Memory B cell (primary cell): ENCODE measurements around the gene PARD3B.

Experiments used
- ATAC-seq: fragments of 150-1000 bp; cut with Tn5 transposase; 2 replicates; pipeline ENCODE4 v1.10.0; 2021; ENCODE audit warnings: low read depth, mild to moderate bottlenecking, moderate library complexity
- DNase-seq, 2 donors: peaks; one replicate each; pipeline ENCODE4 v3.0.0; 2022; ENCODE audit warnings: low spot score in 2 of 2
- H3K27ac Mint-ChIP-seq: one replicate; pipeline ENCODE4 v1.8.0; 2022; ENCODE audit warnings: mild to moderate bottlenecking, moderate library complexity, mixed read lengths
- H3K27me3 Mint-ChIP-seq: one replicate; pipeline ENCODE4 v1.8.0; 2022; ENCODE audit warnings: mixed read lengths
- H3K36me3 Mint-ChIP-seq: one replicate; pipeline ENCODE4 v1.8.0; 2022; ENCODE audit warnings: mild to moderate bottlenecking, mixed read lengths
- H3K4me1 Mint-ChIP-seq: one replicate; pipeline ENCODE4 v1.8.0; 2022; ENCODE audit warnings: mixed read lengths
- H3K4me3 Mint-ChIP-seq: one replicate; pipeline ENCODE4 v1.8.0; 2022; ENCODE audit warnings: mild to moderate bottlenecking, moderate library complexity, mixed read lengths
- H3K9me3 Mint-ChIP-seq: one replicate; pipeline ENCODE4 v1.8.0; 2022; ENCODE audit warnings: mixed read lengths

The PARD3B gene

DNA sequence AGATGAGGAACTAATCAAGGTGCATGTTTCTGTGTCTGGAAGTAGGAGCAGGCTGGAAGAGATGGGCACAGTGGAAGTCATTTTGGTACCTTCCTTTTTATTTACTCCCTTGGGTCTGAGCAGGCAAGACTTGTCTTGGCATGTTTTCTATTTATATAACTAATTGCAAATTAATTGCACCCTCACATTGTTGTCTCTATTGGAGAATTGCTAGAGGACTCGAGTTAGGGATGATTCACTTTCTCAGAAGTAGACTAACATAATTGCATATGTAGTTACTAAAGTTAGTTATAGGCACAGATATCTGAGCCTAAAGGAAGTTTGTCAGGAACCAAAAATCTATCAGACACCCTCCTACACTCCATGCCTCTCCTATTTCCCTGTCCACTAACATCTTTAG is 1044.2 kb downstream of the PARD3B start:
- Mint-ChIP-seq H3K4me1 (no peaks in the 10 kb centered on the region), H3K36me3 (no peaks in the 10 kb centered on the region), H3K27me3 (peaks cover 6% of the 10 kb centered on the region), H3K27ac (no peak overlapping the region), H3K9me3 (no peaks in the 10 kb centered on the region), H3K4me3 (no peak overlapping the region)
- no peak for ATAC-seq
- no peak for DNase-seq

DNA sequence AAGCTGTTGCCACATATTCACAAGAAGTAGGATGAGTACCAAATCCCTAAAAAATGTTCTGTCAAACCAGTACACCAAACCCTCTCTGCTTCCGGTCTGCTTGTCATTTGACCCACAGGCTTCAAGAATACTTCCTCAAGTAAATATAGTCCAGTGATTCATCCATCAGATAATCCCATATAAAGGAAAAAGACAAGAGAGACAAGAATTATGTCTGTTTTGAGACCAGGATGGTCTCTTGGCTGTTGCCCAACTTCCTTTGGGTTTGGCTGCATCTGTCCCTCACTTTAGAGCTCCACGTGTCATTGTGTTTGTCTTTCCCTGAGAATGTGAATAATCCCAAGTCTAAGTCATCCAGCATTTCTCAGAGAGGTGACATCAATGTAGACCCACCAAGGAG is 1045.5 kb downstream of the PARD3B start:
- no peak for ATAC-seq
- Mint-ChIP-seq H3K4me1 (no peaks in the 10 kb centered on the region), H3K36me3 (no peaks in the 10 kb centered on the region), H3K27me3 (peaks cover 6% of the 10 kb centered on the region), H3K27ac (no peak overlapping the region), H3K9me3 (no peaks in the 10 kb centered on the region), H3K4me3 (no peak overlapping the region)
- no peak for DNase-seq

DNA sequence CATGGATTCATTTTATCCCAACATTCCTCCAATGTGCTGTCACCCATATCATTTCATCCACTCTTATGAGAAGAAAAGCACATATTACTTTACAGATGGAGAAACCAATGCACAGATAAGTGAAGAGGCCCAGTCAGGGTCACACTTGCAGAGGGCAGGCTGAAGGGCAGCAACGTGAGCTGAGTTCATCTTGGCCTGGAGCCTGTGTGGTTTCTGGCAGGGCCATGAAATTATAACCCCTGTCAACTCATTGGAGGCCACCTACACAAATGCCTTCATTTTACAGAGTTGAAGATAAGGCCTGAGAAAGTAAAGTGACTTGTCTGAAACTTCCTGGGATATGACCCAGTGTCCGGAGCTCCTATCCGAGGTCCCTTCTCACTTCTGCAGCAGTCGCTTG is 1048.6 kb downstream of the PARD3B start:
- no peak overlapping the region for H3K27ac Mint-ChIP-seq
- H3K4me3 Mint-ChIP-seq, result no peak overlapping the region
- peaks cover 6% of the 10 kb centered on the region for H3K27me3 Mint-ChIP-seq
- DNase-seq (no peak), ATAC-seq (no peak)
- no peaks in the 10 kb centered on the region for H3K9me3 Mint-ChIP-seq
- no peaks in the 10 kb centered on the region for H3K4me1 Mint-ChIP-seq
- no peaks in the 10 kb centered on the region for H3K36me3 Mint-ChIP-seq

DNA sequence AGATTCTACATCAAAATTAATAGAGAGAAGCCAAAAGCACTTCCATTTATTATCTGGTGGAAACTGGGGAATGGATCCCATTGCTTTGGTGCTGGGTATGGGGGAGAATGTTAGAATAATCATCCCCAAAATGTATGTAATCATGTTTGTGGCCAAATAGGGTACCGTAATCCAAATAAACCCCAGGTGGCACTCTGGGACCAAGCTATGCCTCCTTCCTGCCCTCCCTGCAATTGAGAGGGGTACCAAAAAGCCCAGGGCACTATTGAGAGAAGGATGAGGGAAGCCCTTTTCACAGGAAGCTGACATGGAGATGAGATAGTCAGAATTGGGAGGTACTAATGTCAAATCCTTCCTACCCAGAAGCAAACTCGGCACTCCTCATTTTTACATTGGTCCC is 1051.3 kb downstream of the PARD3B start:
- Mint-ChIP-seq H3K27ac (no peak overlapping the region), H3K4me1 (no peaks in the 10 kb centered on the region), H3K36me3 (no peaks in the 10 kb centered on the region), H3K9me3 (no peaks in the 10 kb centered on the region), H3K27me3 (peaks cover 3% of the 10 kb centered on the region), H3K4me3 (no peak overlapping the region)
- no peak for DNase-seq
- ATAC-seq, result no peak

DNA sequence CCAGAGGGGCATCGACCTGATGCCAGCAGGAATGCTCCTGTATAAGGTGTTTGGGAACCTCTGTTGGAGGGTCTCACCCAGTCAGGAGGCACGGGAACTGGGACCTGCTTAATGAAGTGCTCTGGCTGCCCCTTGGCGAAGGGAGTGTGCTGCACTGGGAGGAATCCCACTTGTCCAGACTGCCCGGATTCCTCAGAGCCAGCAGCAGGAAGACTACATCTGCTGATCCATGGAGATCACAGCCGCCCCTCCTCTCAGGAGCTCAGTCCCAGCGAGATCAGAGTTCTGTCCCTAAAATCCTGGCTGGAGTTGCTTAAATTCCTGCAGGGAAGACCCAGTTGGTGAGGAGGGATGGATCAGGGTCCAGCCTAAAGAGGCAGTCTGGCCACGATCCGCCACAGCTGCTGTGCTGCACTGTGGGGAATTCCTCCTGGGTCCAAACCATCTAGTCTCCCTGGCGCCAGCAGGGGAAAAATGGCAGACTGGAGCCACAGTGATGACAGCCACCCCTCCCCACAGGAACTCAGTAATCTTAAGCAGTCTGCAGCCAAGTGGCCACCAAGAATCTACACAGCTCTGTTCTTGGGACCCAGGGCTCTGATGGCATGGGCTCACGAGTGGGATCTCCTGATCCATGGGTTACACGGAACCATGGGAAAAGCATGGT is 1060.5 kb downstream of the PARD3B start:
- Mint-ChIP-seq H3K27ac (no peak overlapping the region), H3K4me1 (no peaks in the 10 kb centered on the region), H3K9me3 (peaks cover 7% of the 10 kb centered on the region), H3K4me3 (no peak overlapping the region), H3K27me3 (peaks cover 16% of the 10 kb centered on the region), H3K36me3 (no peaks in the 10 kb centered on the region)
- ATAC-seq (no peak), DNase-seq (no peak)

DNA sequence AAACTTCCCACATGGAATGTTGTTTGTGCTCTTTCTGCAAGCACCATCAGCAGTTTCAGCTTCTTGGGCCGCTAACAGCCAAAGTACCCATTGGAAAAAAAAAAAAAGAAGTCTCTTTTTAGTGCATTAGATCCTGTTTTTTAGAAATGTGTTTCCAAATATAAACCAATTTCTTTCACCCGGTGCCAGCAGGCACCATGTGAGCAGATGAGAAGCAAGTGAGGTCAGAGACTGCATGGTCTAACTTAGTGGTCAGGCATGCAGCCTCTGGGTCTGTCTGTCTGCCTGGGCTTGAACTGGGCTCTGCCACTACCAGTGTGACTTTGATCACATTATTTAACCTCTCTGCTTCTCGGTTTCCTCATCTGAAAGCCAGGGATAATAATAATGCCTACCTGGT is 1061.9 kb downstream of the PARD3B start:
- Mint-ChIP-seq H3K4me3 (no peak overlapping the region), H3K27ac (no peak overlapping the region), H3K27me3 (peaks cover 18% of the 10 kb centered on the region), H3K4me1 (no peaks in the 10 kb centered on the region), H3K36me3 (no peaks in the 10 kb centered on the region), H3K9me3 (peaks cover 7% of the 10 kb centered on the region)
- DNase-seq, result no peak
- ATAC-seq, result no peak

DNA sequence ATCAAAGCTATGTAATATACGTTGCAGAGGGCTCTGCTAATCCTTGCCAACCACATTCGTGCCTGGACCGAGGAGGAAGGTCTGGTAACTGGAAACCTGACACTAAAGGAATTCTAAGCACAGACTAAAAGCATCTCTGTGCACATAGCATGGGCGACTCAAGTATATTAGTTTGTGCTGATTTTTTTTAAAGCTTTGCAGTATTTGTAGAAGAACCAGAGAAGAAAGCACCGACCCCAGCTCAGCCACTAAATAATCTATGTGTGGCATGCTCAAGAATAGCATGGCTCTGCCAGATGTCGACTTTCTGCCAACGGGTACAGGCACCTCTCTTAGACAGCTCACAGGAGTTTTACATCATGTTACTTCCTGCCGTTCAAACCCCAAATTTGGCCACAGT is 1063.8 kb downstream of the PARD3B start:
- ATAC-seq, result no peak
- Mint-ChIP-seq H3K4me3 (no peak overlapping the region), H3K4me1 (no peaks in the 10 kb centered on the region)

DNA sequence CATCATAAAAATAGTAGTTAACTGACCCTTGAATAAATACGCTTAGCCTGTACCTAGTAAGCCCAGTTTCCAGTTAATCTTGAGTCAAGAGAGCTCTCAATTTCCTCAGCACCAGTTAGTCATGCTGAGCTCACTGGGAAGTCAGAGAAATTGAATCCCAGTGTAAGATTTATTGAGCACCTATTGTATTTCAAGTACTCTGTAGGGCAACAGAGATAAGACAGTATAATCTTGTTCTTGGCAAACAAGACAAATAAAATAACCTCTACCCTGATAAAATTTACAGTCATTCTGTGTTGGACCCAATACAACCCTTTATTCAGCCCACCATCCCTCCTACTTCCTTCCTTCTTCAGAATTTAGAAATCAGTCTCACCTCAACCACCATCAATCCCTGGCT is 1065.2 kb downstream of the PARD3B start:
- H3K27me3 Mint-ChIP-seq, result peaks cover 16% of the 10 kb centered on the region
- no peak for DNase-seq
- H3K4me1 Mint-ChIP-seq, result no peaks in the 10 kb centered on the region
- ATAC-seq, result no peak
- H3K4me3 Mint-ChIP-seq, result no peak overlapping the region
- no peaks in the 10 kb centered on the region for H3K36me3 Mint-ChIP-seq
- H3K9me3 Mint-ChIP-seq, result no peaks in the 10 kb centered on the region
- H3K27ac Mint-ChIP-seq, result no peak overlapping the region

More for the DNA sequence above, 1063.8 kb downstream of the PARD3B start:
- Mint-ChIP-seq H3K36me3 (no peaks in the 10 kb centered on the region), H3K27ac (no peak overlapping the region), H3K27me3 (peaks cover 20% of the 10 kb centered on the region), H3K9me3 (peaks cover 2% of the 10 kb centered on the region)
- DNase-seq, result no peak

DNA sequence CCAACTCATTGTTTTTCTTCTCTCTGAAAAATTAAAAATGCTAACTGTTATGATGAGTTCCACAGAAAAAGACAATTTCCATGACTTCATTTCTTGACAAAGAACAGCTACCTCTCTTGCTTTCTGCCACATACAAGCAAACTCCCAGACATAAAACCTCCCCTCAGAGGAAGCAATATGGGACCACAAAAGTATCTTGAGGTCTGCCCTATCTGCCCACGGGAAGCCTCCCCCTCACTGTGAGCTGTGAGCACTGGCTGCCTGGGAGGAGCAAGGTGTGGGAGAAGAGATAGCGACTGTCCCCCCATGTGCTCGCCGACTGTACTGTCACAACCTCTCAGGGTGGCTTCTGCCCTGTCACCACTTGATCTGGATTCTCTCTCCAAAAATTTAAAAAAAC is 1067.4 kb downstream of the PARD3B start:
- Mint-ChIP-seq H3K4me3 (no peak overlapping the region), H3K27me3 (peaks cover 17% of the 10 kb centered on the region), H3K36me3 (no peaks in the 10 kb centered on the region), H3K9me3 (no peaks in the 10 kb centered on the region), H3K27ac (no peak overlapping the region), H3K4me1 (no peaks in the 10 kb centered on the region)
- ATAC-seq (no peak), DNase-seq (no peak)

DNA sequence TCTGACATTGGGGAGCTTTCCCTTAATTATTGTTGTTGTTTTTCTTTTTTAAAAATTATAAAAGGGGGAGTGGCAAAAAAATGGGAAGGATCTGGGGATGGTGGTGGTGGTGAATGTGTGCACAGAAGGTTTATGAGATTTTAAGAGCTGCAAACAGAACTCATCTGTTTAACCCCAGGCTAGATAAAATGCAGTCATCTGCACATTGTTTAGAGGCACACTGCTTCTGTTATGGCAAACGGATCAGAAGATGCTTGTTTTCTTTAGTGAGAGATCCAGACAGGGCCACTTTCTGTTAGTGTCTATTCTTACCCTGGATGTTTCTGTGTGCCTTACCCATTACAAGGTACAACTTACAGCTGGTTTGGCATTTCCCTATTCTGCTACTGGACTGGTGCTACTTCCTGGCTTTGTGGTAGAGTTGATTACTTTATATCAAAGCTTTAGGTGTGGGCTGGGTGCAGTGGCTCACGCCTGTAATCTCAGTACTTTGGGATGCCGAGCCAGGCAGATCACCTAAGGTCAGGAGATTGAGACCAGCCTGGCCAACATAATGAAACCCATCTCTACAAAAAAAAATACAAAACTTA is 1068.8 kb downstream of the PARD3B start:
- H3K4me3 Mint-ChIP-seq, result no peak overlapping the region
- H3K27me3 Mint-ChIP-seq, result peaks cover 14% of the 10 kb centered on the region
- no peaks in the 10 kb centered on the region for H3K4me1 Mint-ChIP-seq
- H3K9me3 Mint-ChIP-seq, result no peaks in the 10 kb centered on the region
- H3K36me3 Mint-ChIP-seq, result no peaks in the 10 kb centered on the region
- ATAC-seq (no peak), DNase-seq (no peak)
- no peak overlapping the region for H3K27ac Mint-ChIP-seq

DNA sequence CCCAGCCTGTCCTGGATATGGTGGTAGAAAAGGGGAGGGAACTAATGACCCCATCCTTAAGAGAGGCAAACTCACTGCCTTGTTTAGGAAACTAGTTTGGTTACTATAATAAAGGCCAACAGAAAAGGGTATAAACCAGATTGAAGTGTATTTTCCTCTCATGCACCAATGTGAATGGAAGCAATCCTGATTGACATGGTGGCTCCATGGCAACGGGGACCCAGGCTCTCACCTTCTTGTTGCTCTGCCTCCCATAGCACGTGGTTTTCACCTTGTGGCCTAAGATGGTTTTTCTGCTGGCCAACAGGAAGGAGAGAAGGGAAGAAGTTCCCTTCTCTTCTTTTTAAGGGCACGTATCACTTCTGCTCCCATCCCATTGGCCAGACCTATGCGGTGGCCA is 1069.7 kb downstream of the PARD3B start:
- no peak overlapping the region for H3K4me3 Mint-ChIP-seq
- no peak for ATAC-seq
- H3K27ac Mint-ChIP-seq, result no peak overlapping the region
- DNase-seq, result no peak
- H3K4me1 Mint-ChIP-seq, result no peaks in the 10 kb centered on the region
- H3K27me3 Mint-ChIP-seq, result peaks cover 12% of the 10 kb centered on the region
- no peaks in the 10 kb centered on the region for H3K9me3 Mint-ChIP-seq
- H3K36me3 Mint-ChIP-seq, result no peaks in the 10 kb centered on the region

DNA sequence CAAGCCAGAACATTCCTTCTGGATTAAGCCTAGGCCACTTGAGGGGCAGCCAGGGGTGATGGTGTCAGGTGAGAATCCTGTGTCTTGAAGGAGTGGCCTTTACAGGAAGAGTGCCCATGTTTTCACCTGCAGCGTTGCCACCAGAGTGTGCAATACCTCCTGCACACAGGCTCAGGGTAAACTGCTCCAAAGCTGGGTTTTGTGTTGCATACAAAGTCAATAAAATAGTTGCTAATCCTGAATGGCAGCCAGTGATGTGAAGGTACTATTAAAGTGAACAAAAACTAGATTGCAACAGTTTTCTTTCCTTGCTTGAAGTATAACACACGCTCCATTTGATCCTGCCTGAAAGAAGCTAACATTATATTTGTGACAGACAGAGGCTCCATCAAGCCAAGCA is 1072.6 kb downstream of the PARD3B start:
- H3K27ac Mint-ChIP-seq, result no peak overlapping the region
- H3K36me3 Mint-ChIP-seq, result no peaks in the 10 kb centered on the region

DNA sequence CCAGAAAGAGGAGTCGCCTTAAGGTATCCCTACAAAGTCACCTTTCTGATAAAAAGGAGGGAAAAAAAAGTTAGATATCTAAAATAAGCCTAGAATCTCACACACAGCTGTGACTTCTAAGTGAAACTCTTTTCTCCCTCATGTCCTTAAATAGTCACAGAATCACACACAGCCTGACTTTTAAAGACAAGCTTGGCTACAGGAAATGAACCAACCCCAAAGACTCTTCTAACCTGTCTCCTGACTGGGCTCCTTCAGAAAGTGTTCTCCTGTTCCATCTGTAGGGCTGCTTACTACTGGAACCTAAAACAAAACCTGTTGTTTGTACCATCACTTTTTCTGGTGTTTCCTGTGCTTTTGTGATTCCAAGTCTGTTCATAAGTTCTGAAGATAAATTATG is 1074.3 kb downstream of the PARD3B start:
- ATAC-seq (no peak), DNase-seq (no peak)
- Mint-ChIP-seq H3K4me3 (no peak overlapping the region), H3K27ac (no peak overlapping the region), H3K27me3 (peaks cover 12% of the 10 kb centered on the region), H3K36me3 (no peaks in the 10 kb centered on the region), H3K4me1 (no peaks in the 10 kb centered on the region), H3K9me3 (no peaks in the 10 kb centered on the region)

More for the DNA sequence above, 1072.6 kb downstream of the PARD3B start:
- no peak for ATAC-seq
- DNase-seq, result no peak
- H3K4me3 Mint-ChIP-seq, result no peak overlapping the region
- H3K4me1 Mint-ChIP-seq, result no peaks in the 10 kb centered on the region
- no peaks in the 10 kb centered on the region for H3K9me3 Mint-ChIP-seq
- H3K27me3 Mint-ChIP-seq, result peaks cover 11% of the 10 kb centered on the region

DNA sequence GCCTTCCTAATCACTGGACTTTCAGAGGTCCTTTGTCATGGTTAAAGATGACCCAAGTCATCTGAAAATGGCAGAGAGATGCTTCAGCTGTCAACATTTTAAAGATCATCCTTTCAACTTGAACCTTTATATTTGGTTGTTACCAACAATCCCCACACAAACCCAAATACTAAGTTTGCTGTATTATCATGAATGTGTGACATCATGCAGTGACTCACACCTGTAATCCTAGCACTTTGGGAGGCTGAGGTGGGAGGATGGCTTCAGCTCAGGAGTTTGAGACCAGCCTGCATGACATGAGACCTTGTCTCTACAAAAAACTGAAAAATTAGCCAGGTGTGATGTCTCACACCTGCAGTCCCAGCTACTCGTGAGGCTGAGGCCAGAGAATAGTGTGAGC is 1081.8 kb downstream of the PARD3B start:
- DNase-seq (no peak), ATAC-seq (no peak)
- H3K36me3 Mint-ChIP-seq, result no peaks in the 10 kb centered on the region
- H3K4me3 Mint-ChIP-seq, result no peak overlapping the region
- peaks cover 7% of the 10 kb centered on the region for H3K27me3 Mint-ChIP-seq
- no peak overlapping the region for H3K27ac Mint-ChIP-seq
- H3K4me1 Mint-ChIP-seq, result no peaks in the 10 kb centered on the region
- no peaks in the 10 kb centered on the region for H3K9me3 Mint-ChIP-seq

DNA sequence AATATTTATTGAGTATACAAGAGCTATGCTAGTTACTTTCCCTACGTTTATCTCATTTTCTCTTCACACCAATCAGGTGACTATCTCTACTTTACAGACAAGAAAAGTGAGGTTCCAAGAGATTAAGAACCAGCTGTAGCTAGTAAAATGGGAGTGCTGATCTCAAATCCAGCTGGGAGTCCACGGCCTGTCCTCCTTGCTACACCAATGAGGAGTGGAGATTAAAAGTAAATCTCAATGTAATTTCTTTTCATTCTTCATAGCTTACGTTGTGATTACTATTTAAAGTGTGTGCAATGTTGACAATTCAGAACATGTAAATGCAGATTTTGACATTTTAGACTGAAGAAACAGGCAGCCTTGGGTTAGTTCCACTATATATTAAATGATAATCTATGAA is 1083.1 kb downstream of the PARD3B start:
- no peak for DNase-seq
- Mint-ChIP-seq H3K9me3 (no peaks in the 10 kb centered on the region), H3K36me3 (no peaks in the 10 kb centered on the region), H3K27ac (no peak overlapping the region), H3K4me3 (no peak overlapping the region), H3K4me1 (no peaks in the 10 kb centered on the region), H3K27me3 (peaks cover 12% of the 10 kb centered on the region)
- ATAC-seq, result no peak
